Effector CD8-positive, alpha-beta T cell (primary cell): Measurements from ENCODE around the gene CPM.

ENCODE experiments used
- DNase-seq: peaks from one replicate; lab custom pipeline; 2025; lab: John Stamatoyannopoulos, UW

CPM gene

GRCh38 chr12:68956466-68956865, 23.5 kb upstream of the CPM start:
- DNase-seq, result no peak

- DNase-seq, result no peak
Observed at GRCh38 chr12:68954811-68955210, 21.8 kb upstream of the CPM start.

- no peak for DNase-seq
Observed at GRCh38 chr12:68953536-68953935, 20.6 kb upstream of the CPM start.

GRCh38 chr12:68951652-68952051, 18.7 kb upstream of the CPM start:
- no peak for DNase-seq

GRCh38 chr12:68950511-68950910, 17.5 kb upstream of the CPM start:
- no peak for DNase-seq

GRCh38 chr12:68945255-68945654, 12.3 kb upstream of the CPM start:
- DNase-seq, result no peak

- no peak for DNase-seq
Observed at GRCh38 chr12:68944296-68945076, 11.5 kb upstream of the CPM start.

GRCh38 chr12:68943848-68944247, 10.9 kb upstream of the CPM start:
- no peak for DNase-seq

GRCh38 chr12:68940731-68941130, 7.8 kb upstream of the CPM start:
- no peak for DNase-seq

- DNase-seq, result no peak
Observed at GRCh38 chr12:68939505-68939904, 6.5 kb upstream of the CPM start.

- no peak for DNase-seq
Observed at GRCh38 chr12:68934392-68934791, 1.4 kb upstream of the CPM start.

GRCh38 chr12:68932128-68932960, 627 bp downstream of the CPM start:
- DNase-seq, result no peak

GRCh38 chr12:68930178-68930577, 2.8 kb downstream of the CPM start:
- DNase-seq, result no peak

GRCh38 chr12:68924546-68924945, 8.4 kb downstream of the CPM start:
- no peak for DNase-seq

- DNase-seq, result no peak
Observed at GRCh38 chr12:68919581-68920239, 13.3 kb downstream of the CPM start.

GRCh38 chr12:68918960-68919359, 14.0 kb downstream of the CPM start:
- no peak for DNase-seq

GRCh38 chr12:68915055-68915454, 17.9 kb downstream of the CPM start:
- DNase-seq, result no peak

- DNase-seq, result no peak
Observed at GRCh38 chr12:68913682-68914081, 19.3 kb downstream of the CPM start.

- DNase-seq, result no peak
Observed at GRCh38 chr12:68912916-68913315, 20.1 kb downstream of the CPM start.

GRCh38 chr12:68911197-68911718, 21.7 kb downstream of the CPM start:
- no peak for DNase-seq

- DNase-seq, result no peak
Observed at GRCh38 chr12:68910128-68910527, 22.8 kb downstream of the CPM start.

- no peak for DNase-seq
Observed at GRCh38 chr12:68908076-68908475, 24.9 kb downstream of the CPM start.
